ENCODE measurements around the gene UNC5B. TPM values are rescaled to one million over a fixed set of nuclear protein-coding genes. Genes with fewer than 3 reads are reported as not detected.

The UNC5B gene
- total RNA-seq, 1 donor, result 135 TPM

- Histone ChIP-seq H3K79me2 (ENCODE audit: insufficient read depth, low read length) (no peaks in the 10 kb centered on the region), H4K20me1 (ENCODE audit: insufficient read depth, low read length) (no peaks in the 10 kb centered on the region), H3K4me2 (ENCODE audit: insufficient read depth, low read length) (no peak overlapping the region), H2AFZ (ENCODE audit: low read length) (no peak overlapping the region), H3K27me3 (ENCODE audit: insufficient read depth, low read length) (peaks cover 36% of the 10 kb centered on the region), H3K9me3 (ENCODE audit: low read depth, low read length) (no peaks in the 10 kb centered on the region), H3K4me3 (ENCODE audit: insufficient read depth, low read length) (no peak overlapping the region), H3K36me3 (ENCODE audit: insufficient read depth, low read length) (no peaks in the 10 kb centered on the region), H3K4me1 (ENCODE audit: insufficient read depth, low read length) (no peaks in the 10 kb centered on the region), H3K27ac (ENCODE audit: low read depth, low read length) (no peak overlapping the region)
- DNase-seq (ENCODE audit: insufficient read length, low spot score, missing footprints), result no peak
- no peak for TF ChIP-seq CTCF (IDR thresholded peaks at IDR 0.05; ENCODE audit: extremely low read depth, low read depth, low read length)
Measured at GRCh38 chr10:71187197-71187596, 25.2 kb upstream of the UNC5B start.

GRCh38 chr10:71187600-71187999 lies 24.8 kb upstream of the UNC5B start:
- Histone ChIP-seq H3K9me3 (ENCODE audit: low read depth, low read length) (no peaks in the 10 kb centered on the region), H3K79me2 (ENCODE audit: insufficient read depth, low read length) (no peaks in the 10 kb centered on the region), H3K4me2 (ENCODE audit: insufficient read depth, low read length) (no peak overlapping the region), H4K20me1 (ENCODE audit: insufficient read depth, low read length) (no peaks in the 10 kb centered on the region), H3K36me3 (ENCODE audit: insufficient read depth, low read length) (no peaks in the 10 kb centered on the region), H3K4me3 (ENCODE audit: insufficient read depth, low read length) (no peak overlapping the region), H2AFZ (ENCODE audit: low read length) (no peak overlapping the region), H3K4me1 (ENCODE audit: insufficient read depth, low read length) (no peaks in the 10 kb centered on the region), H3K27ac (ENCODE audit: low read depth, low read length) (no peak overlapping the region), H3K27me3 (ENCODE audit: insufficient read depth, low read length) (peaks cover 34% of the 10 kb centered on the region)
- TF ChIP-seq CTCF (IDR thresholded peaks at IDR 0.05; ENCODE audit: extremely low read depth, low read depth, low read length), result no peak
- DNase-seq (ENCODE audit: insufficient read length, low spot score, missing footprints), result no peak

GRCh38 chr10:71188201-71188600 lies 24.2 kb upstream of the UNC5B start:
- H3K27ac ChIP-seq (ENCODE audit: low read depth, low read length), result no peak overlapping the region
- TF ChIP-seq CTCF (IDR thresholded peaks at IDR 0.05; ENCODE audit: extremely low read depth, low read depth, low read length), result no peak
- H3K4me3 ChIP-seq (ENCODE audit: insufficient read depth, low read length), result no peak overlapping the region
- peaks cover 31% of the 10 kb centered on the region for H3K27me3 ChIP-seq (ENCODE audit: insufficient read depth, low read length)
- H3K79me2 ChIP-seq (ENCODE audit: insufficient read depth, low read length), result no peaks in the 10 kb centered on the region
- no peaks in the 10 kb centered on the region for H3K9me3 ChIP-seq (ENCODE audit: low read depth, low read length)
- no peaks in the 10 kb centered on the region for H3K4me1 ChIP-seq (ENCODE audit: insufficient read depth, low read length)
- no peak for DNase-seq (ENCODE audit: insufficient read length, low spot score, missing footprints)
- no peaks in the 10 kb centered on the region for H4K20me1 ChIP-seq (ENCODE audit: insufficient read depth, low read length)
- H3K36me3 ChIP-seq (ENCODE audit: insufficient read depth, low read length), result no peaks in the 10 kb centered on the region
- H2AFZ ChIP-seq (ENCODE audit: low read length), result no peak overlapping the region
- H3K4me2 ChIP-seq (ENCODE audit: insufficient read depth, low read length), result no peak overlapping the region

DNA sequence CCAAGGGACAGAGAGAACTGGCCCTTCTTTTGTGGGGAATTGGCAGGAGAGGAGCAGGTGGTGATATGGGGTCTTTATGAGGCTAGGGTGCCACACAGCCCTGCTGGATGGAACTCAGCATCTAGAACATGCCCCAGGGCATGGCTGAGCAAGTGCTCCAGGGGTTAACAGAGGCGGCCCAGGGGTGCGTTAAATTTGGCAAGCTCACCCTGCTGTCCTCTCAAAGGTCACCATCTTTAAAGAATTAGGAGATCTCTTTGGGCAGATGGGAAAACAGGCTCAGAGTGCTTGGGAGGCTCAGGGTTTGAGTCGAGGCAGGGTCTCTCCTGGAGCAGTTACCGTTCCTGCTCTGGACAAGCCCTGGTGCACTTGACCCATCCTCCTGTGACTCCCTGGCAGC lies 21.4 kb upstream of the UNC5B start:
- Histone ChIP-seq H3K4me1 (ENCODE audit: insufficient read depth, low read length) (no peaks in the 10 kb centered on the region), H3K9me3 (ENCODE audit: low read depth, low read length) (no peaks in the 10 kb centered on the region), H3K27me3 (ENCODE audit: insufficient read depth, low read length) (peaks cover 25% of the 10 kb centered on the region), H3K36me3 (ENCODE audit: insufficient read depth, low read length) (no peaks in the 10 kb centered on the region), H3K27ac (ENCODE audit: low read depth, low read length) (no peak overlapping the region), H2AFZ (ENCODE audit: low read length) (no peak overlapping the region), H4K20me1 (ENCODE audit: insufficient read depth, low read length) (no peaks in the 10 kb centered on the region), H3K4me2 (ENCODE audit: insufficient read depth, low read length) (no peak overlapping the region), H3K79me2 (ENCODE audit: insufficient read depth, low read length) (no peaks in the 10 kb centered on the region), H3K4me3 (ENCODE audit: insufficient read depth, low read length) (no peak overlapping the region)
- no peak for DNase-seq (ENCODE audit: insufficient read length, low spot score, missing footprints)
- TF ChIP-seq CTCF (IDR thresholded peaks at IDR 0.05; ENCODE audit: extremely low read depth, low read depth, low read length), result no peak
